Measurements from ENCODE around the gene SIVA1.

SIVA1 gene

GRCh38 chr14:104779776-104780512 lies 27.0 kb downstream of the SIVA1 start:
- Histone ChIP-seq H3K4me1 (ENCODE audit: insufficient read depth, low read length, poor library complexity, severe bottlenecking) (no peaks in the 10 kb centered on the region), H3K9ac (ENCODE audit: low read depth, low read length, poor library complexity, severe bottlenecking) (no peak overlapping the region), H3K4me3 (ENCODE audit: low read length, poor library complexity, severe bottlenecking) (no peak overlapping the region), H3K36me3 (ENCODE audit: insufficient read depth, low read length) (peaks cover 25% of the 10 kb centered on the region; the same call in 1 of the 2 replicates), H3K27me3 (ENCODE audit: insufficient read depth, low read length, poor library complexity, severe bottlenecking) (no peaks in the 10 kb centered on the region), H3K4me2 (ENCODE audit: low read depth, low read length, poor library complexity, severe bottlenecking) (no peak overlapping the region), H3F3A (ENCODE audit: low read depth) (no peaks in the 10 kb centered on the region), H3K9me2 (replicated peaks; ENCODE audit: low read depth, low read length) (no peaks in the 10 kb centered on the region), H4K20me1 (ENCODE audit: insufficient read depth, low read length, poor library complexity, severe bottlenecking) (peaks cover 10% of the 10 kb centered on the region), H2AFZ (ENCODE audit: low read length) (no peak overlapping the region), H3K9me3 (ENCODE audit: insufficient read depth, low read depth, low read length) (no peaks in the 10 kb centered on the region), H3K79me2 (ENCODE audit: insufficient read depth, low read length) (peaks cover 10% of the 10 kb centered on the region; the same call in 1 of the 2 replicates)
- TF ChIP-seq EZH2phosphoT487 (IDR thresholded peaks at IDR 0.05; ENCODE audit: borderline replicate concordance) (no peak), CTCF (conservative IDR thresholded peaks at IDR 0.05; ENCODE audit: low read length) (no peak)

GRCh38 chr14:104780513-104781030 lies 27.6 kb downstream of the SIVA1 start:
- Histone ChIP-seq H3K9me2 (replicated peaks; ENCODE audit: low read depth, low read length) (no peaks in the 10 kb centered on the region), H3F3A (ENCODE audit: low read depth) (no peaks in the 10 kb centered on the region), H3K4me1 (ENCODE audit: insufficient read depth, low read length, poor library complexity, severe bottlenecking) (no peaks in the 10 kb centered on the region), H3K4me2 (ENCODE audit: low read depth, low read length, poor library complexity, severe bottlenecking) (no peak overlapping the region), H4K20me1 (ENCODE audit: insufficient read depth, low read length, poor library complexity, severe bottlenecking) (peaks cover 13% of the 10 kb centered on the region), H3K79me2 (ENCODE audit: insufficient read depth, low read length) (peaks cover 16% of the 10 kb centered on the region; the same call in 1 of the 2 replicates), H3K27me3 (ENCODE audit: insufficient read depth, low read length, poor library complexity, severe bottlenecking) (no peaks in the 10 kb centered on the region), H2AFZ (ENCODE audit: low read length) (no peak overlapping the region), H3K9ac (ENCODE audit: low read depth, low read length, poor library complexity, severe bottlenecking) (no peak overlapping the region), H3K4me3 (ENCODE audit: low read length, poor library complexity, severe bottlenecking) (no peak overlapping the region), H3K36me3 (ENCODE audit: insufficient read depth, low read length) (peaks cover 18% of the 10 kb centered on the region; the same call in 1 of the 2 replicates), H3K9me3 (ENCODE audit: insufficient read depth, low read depth, low read length) (no peaks in the 10 kb centered on the region)
- no peak for TF ChIP-seq CTCF (conservative IDR thresholded peaks at IDR 0.05; ENCODE audit: low read length)
- TF ChIP-seq EZH2phosphoT487 (IDR thresholded peaks at IDR 0.05; ENCODE audit: borderline replicate concordance), result no peak

GRCh38 chr14:104781271-104782077 lies 28.5 kb downstream of the SIVA1 start:
- H3F3A ChIP-seq (ENCODE audit: low read depth), result no peaks in the 10 kb centered on the region
- H3K4me3 ChIP-seq (ENCODE audit: low read length, poor library complexity, severe bottlenecking), result no peak overlapping the region
- H3K4me1 ChIP-seq (ENCODE audit: insufficient read depth, low read length, poor library complexity, severe bottlenecking), result no peaks in the 10 kb centered on the region
- no peak overlapping the region for H3K9ac ChIP-seq (ENCODE audit: low read depth, low read length, poor library complexity, severe bottlenecking)
- no peak overlapping the region for H3K4me2 ChIP-seq (ENCODE audit: low read depth, low read length, poor library complexity, severe bottlenecking)
- H3K36me3 ChIP-seq (ENCODE audit: insufficient read depth, low read length), result peaks cover 13% of the 10 kb centered on the region; the same call in 1 of the 2 replicates
- H3K27me3 ChIP-seq (ENCODE audit: insufficient read depth, low read length, poor library complexity, severe bottlenecking), result no peaks in the 10 kb centered on the region
- TF ChIP-seq CTCF (conservative IDR thresholded peaks at IDR 0.05; ENCODE audit: low read length) (no peak), EZH2phosphoT487 (IDR thresholded peaks at IDR 0.05; ENCODE audit: borderline replicate concordance) (no peak)
- peaks cover 14% of the 10 kb centered on the region for H4K20me1 ChIP-seq (ENCODE audit: insufficient read depth, low read length, poor library complexity, severe bottlenecking)
- no peak overlapping the region for H2AFZ ChIP-seq (ENCODE audit: low read length)
- peaks cover 19% of the 10 kb centered on the region; the same call in 1 of the 2 replicates for H3K79me2 ChIP-seq (ENCODE audit: insufficient read depth, low read length)
- H3K9me3 ChIP-seq (ENCODE audit: insufficient read depth, low read depth, low read length), result no peaks in the 10 kb centered on the region
- no peaks in the 10 kb centered on the region for H3K9me2 ChIP-seq (replicated peaks; ENCODE audit: low read depth, low read length)
